GM12864 (cell line): Measurements from ENCODE around the gene PFKM.

Experiments used
- DNase-seq: peaks from one replicate; pipeline ENCODE4 v3.0.0-alpha.2; 2011; ENCODE audit warnings: low read depth
- H3K4me3 ChIP-seq: 2 replicates; pipeline ENCODE4 v1.5.1; 2011; ENCODE audit warnings: mild to moderate bottlenecking, low read depth, low read length, control low read depth
- TF ChIP-seq, protein P1 (sequence below): IDR thresholded peaks from 2 replicates; pipeline ENCODE4 v1.5.1; 2011; ENCODE audit warnings: low read depth, mild to moderate bottlenecking, moderate library complexity, low read length, control low read depth, inconsistent platforms; ENCODE audit errors: missing control alignments

The PFKM gene

DNA sequence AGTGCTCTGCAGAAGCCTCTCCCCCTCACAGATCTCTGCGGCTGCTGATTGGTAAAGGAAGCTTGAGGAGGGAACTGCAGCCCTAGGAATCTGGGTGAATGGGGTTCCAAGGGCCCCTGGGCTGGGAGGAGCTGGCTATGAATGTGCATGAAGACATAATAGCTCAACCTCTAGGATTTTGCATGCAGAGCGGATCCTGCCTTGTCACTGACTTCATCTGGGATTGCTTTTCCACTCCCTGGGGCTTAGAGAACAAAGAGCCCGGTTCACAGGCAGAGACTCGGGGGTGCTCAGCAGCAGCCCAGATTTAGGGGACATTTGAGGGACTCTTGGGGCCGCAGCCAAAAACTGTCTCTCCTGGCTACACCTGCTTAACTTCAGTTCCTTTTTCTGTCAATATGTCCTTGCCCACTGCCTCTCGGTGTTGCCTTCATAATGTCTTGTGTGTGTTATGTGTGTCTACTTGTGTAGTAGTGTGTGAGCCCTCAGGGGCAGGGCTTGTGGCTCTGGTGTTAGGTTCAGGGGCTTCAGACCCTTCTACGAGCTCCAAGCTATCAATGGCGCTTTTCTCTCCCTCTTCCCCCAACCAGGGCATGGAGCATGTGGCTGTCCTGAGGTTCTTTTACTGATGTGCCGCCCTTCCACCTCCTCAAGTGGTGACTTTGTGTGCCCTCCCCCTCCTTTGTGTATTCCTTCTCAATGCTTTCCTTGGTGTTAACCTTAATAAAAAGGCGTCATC lies 66.2 kb downstream of the PFKM start:
- TF ChIP-seq, protein P1, sequence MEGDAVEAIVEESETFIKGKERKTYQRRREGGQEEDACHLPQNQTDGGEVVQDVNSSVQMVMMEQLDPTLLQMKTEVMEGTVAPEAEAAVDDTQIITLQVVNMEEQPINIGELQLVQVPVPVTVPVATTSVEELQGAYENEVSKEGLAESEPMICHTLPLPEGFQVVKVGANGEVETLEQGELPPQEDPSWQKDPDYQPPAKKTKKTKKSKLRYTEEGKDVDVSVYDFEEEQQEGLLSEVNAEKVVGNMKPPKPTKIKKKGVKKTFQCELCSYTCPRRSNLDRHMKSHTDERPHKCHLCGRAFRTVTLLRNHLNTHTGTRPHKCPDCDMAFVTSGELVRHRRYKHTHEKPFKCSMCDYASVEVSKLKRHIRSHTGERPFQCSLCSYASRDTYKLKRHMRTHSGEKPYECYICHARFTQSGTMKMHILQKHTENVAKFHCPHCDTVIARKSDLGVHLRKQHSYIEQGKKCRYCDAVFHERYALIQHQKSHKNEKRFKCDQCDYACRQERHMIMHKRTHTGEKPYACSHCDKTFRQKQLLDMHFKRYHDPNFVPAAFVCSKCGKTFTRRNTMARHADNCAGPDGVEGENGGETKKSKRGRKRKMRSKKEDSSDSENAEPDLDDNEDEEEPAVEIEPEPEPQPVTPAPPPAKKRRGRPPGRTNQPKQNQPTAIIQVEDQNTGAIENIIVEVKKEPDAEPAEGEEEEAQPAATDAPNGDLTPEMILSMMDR = no peak
- no peak for DNase-seq
- no peak overlapping the region for H3K4me3 ChIP-seq

GRCh38 chr12:48187916-48188695 lies 68.9 kb downstream of the PFKM start:
- DNase-seq = no peak
- TF ChIP-seq, protein P1 = no peak
- no peak overlapping the region for H3K4me3 ChIP-seq

DNA sequence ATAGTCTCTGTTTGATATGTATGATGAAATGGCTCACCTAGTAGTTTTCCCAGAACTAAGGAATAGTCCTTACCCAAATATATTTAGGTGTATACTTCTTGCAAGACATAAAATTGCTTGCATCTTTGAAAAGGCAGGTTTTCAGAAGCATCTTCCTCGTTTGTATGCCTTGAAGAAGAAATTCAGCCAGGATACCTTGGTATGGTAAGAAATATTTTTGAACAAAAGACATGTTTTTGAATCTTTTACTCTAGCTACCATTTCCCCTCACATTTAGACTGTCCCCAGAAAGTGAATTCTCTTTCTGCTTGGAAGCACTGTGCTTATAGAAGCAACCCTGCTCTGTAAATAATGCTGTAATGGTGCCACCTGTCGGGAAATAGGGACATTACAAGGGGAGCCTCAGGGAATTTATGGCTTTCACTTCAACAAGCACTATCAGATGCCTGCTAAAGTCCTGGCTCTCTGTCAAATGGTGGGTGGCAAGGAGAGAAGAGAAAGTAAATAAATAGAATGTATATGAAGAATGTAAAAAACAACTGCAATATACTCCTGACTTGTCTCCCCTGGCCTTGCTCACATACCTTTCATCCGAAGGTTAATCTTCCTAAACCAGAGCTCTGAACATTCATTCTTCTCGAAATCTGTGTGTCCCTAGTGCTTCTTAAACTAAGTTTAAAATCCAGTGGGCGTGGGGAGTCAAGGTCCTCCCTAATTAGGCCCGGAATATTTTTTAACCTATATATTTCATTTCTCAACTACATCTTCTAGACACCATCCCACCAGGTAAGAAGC lies 70.4 kb downstream of the PFKM start:
- DNase-seq = no peak
- H3K4me3 ChIP-seq = no peak overlapping the region

GRCh38 chr12:48191096-48191495 lies 71.9 kb downstream of the PFKM start:
- no peak for DNase-seq
- no peak overlapping the region for H3K4me3 ChIP-seq
- TF ChIP-seq, protein P1 = no peak

More for the DNA sequence above, 70.4 kb downstream of the PFKM start:
- TF ChIP-seq, protein P1 = peak; percentile 83

DNA sequence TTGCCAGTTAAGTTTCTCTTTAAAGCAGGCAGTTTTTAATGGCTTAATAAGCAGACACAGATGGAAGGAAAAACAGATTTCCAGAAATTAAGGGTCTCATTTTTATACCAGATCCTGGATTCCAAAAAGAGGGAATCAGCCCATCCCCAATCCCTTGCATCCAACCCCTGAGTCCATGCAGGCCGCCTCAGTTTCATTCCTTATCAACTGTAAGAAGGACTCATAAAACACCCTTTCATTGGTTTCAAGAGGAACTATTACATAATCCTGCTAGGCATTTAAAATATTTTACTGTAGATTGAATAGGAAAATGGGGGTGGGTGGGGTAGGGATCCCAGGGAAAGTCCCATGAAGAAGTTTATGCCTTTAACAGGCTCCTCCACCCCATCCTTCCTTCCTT lies 73.7 kb downstream of the PFKM start:
- H3K4me3 ChIP-seq = no peak overlapping the region
- no peak for DNase-seq
- TF ChIP-seq, protein P1 = no peak

DNA sequence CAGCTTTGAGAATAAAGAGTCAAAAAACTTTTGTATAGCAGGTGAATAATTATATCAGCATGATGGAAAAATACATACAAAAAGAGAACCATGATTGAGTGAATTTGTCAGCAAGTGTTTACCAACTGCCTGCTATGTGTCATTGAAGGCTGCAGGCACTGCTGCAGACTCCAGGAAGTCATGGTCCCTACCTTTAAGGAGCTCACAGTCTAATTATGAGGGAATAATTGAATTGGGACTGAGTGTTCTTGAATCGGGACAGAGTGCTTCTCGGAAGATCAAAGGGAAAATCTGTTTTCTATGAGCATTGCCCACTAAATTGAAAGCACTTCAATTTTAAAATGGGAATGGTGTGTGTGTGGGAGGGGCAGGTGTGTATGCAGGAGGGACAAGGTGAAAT lies 74.5 kb downstream of the PFKM start:
- H3K4me3 ChIP-seq = no peak overlapping the region
- TF ChIP-seq, protein P1 = no peak
- no peak for DNase-seq
